BE2C (cell line): ENCODE data around the gene PGAP1.

Source experiments
- DNase-seq: peaks from one replicate; pipeline ENCODE4 v3.0.0-alpha.2; 2020
- H3K27me3 ChIP-seq: fragments of 250-450 bp; sonication (Bioruptor Pico); 2 replicates; pipeline ENCODE4 v1.5.1; 2020; ENCODE audit warnings: mild to moderate bottlenecking
- H3K36me3 ChIP-seq: fragments of 250-450 bp; sonication (Bioruptor Pico); 2 replicates; pipeline ENCODE4 v1.5.1; 2020; ENCODE audit warnings: mild to moderate bottlenecking
- H3K4me1 ChIP-seq: fragments of 250-450 bp; sonication (Bioruptor Pico); 2 replicates; pipeline ENCODE4 v1.5.1; 2020
- H3K4me3 ChIP-seq: 2 replicates; pipeline ENCODE4 v1.5.1; 2011; ENCODE audit warnings: low read depth, low read length
- H3K9me3 ChIP-seq: fragments of 250-450 bp; sonication (Bioruptor Pico); 2 replicates; pipeline ENCODE4 v1.5.1; 2020
- TF ChIP-seq, protein P1 (sequence below): IDR thresholded peaks from 2 replicates; pipeline ENCODE4 v1.5.1; 2012; ENCODE audit warnings: mild to moderate bottlenecking, low read depth, low read length

PGAP1 gene

DNA sequence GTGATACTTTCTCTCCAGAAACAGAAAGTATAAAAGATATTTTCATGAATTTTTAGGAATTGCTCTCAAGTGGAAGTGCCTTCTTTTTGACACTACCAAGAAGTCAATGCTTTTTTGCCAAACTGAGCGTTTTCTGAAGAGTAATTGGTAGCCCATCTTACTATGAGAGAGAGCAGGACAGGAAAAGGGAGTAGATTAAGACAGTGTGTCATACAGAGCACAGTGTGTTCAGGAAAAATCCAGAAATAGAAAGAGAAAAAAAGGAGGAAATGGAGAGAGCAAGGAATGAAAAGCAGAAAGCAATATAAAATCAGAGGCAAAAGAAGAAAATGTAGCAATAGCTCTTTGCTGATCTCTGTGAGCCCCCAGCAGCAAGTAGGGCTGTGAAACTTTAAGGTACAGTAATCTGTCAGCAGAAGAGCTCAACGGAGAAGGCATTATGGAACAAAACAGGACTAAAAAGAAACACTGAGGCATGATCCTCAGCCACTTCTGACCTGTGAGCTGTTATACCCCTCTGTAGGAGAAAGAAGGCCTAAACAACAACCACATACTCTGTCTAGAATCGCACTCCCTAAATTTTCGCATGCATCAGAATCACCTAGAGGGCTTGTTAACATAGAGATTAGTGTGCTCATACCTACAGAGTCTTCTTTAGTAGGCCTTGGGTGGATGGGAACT is 15.0 kb upstream of the PGAP1 start:
- Histone ChIP-seq H3K27me3 (no peaks in the 10 kb centered on the region), H3K4me1 (no peaks in the 10 kb centered on the region), H3K4me3 (no peak overlapping the region), H3K9me3 (no peaks in the 10 kb centered on the region), H3K36me3 (no peaks in the 10 kb centered on the region)
- no peak for DNase-seq
- TF ChIP-seq, protein P1, sequence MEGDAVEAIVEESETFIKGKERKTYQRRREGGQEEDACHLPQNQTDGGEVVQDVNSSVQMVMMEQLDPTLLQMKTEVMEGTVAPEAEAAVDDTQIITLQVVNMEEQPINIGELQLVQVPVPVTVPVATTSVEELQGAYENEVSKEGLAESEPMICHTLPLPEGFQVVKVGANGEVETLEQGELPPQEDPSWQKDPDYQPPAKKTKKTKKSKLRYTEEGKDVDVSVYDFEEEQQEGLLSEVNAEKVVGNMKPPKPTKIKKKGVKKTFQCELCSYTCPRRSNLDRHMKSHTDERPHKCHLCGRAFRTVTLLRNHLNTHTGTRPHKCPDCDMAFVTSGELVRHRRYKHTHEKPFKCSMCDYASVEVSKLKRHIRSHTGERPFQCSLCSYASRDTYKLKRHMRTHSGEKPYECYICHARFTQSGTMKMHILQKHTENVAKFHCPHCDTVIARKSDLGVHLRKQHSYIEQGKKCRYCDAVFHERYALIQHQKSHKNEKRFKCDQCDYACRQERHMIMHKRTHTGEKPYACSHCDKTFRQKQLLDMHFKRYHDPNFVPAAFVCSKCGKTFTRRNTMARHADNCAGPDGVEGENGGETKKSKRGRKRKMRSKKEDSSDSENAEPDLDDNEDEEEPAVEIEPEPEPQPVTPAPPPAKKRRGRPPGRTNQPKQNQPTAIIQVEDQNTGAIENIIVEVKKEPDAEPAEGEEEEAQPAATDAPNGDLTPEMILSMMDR: no peak

DNA sequence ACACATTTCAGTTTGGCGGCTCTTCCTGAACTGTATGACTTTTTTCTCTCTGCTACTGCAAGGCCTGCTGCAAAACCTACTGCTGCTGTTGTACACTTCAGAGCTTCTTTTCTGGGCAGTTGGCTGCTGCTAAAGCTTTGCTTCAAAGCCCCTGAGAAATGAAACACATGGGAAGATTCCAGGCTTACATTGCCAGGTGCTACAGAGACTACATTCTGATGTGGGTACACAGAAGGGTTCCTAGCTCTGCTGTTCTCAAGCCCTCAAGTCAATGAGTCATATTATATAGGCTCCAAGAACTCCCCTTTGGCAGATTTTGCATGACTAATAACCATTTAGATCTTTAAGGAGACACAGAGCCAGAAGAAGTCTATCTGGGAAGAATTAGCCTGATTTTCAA is 12.9 kb upstream of the PGAP1 start:
- TF ChIP-seq, protein P1: no peak
- no peaks in the 10 kb centered on the region for H3K27me3 ChIP-seq
- no peaks in the 10 kb centered on the region for H3K9me3 ChIP-seq
- H3K4me1 ChIP-seq: no peaks in the 10 kb centered on the region
- H3K4me3 ChIP-seq: no peak overlapping the region
- DNase-seq: no peak
- H3K36me3 ChIP-seq: no peaks in the 10 kb centered on the region

DNA sequence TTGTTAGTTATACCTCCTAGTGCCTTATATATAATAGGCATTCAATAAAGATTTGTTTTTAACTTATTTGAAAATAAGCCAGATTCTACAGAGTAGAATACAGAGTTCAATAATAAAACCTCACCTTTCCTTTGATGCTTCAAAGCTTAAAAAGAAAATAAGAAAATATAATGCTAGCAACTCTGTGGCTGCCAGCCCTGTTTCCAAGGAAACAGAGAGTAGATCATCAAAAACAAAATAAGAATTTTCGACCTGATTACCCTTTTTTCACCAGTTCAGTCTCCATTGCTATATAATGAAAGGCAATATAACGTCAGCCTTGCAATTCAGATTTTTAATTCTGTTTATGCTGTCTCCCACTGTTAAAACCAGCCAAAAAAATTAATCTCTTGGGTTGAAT is 8.9 kb upstream of the PGAP1 start:
- H3K9me3 ChIP-seq: no peaks in the 10 kb centered on the region
- H3K36me3 ChIP-seq: no peaks in the 10 kb centered on the region
- H3K4me3 ChIP-seq: no peak overlapping the region
- no peak for DNase-seq
- peaks cover 5% of the 10 kb centered on the region; the same call in 1 of the 2 replicates for H3K4me1 ChIP-seq
- H3K27me3 ChIP-seq: no peaks in the 10 kb centered on the region
- TF ChIP-seq, protein P1: no peak

DNA sequence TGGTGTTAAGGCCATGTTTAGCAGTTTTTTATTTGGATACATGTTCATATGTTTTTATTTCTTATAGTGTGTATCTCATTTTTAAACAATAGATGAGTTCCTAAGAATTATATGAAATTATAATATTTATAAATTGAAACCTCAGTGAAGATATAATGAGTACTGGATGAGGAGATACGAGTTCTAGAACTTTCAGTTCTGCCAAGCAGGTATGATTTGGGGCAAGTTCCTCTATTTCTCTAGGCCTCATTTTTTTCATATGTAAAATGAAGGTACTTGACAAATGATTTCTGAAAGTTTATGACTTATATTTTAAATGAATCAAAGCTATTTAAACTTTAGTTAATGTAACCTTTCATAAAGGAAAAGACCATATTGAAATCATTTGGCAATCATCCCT is 8.2 kb upstream of the PGAP1 start:
- H3K4me1 ChIP-seq: peaks cover 5% of the 10 kb centered on the region; the same call in 1 of the 2 replicates
- TF ChIP-seq, protein P1: no peak

GRCh38 chr2:196931555-196931954 is 5.0 kb upstream of the PGAP1 start:
- H3K4me1 ChIP-seq: peaks cover 8% of the 10 kb centered on the region
- DNase-seq: no peak
- H3K4me3 ChIP-seq: no peak overlapping the region
- no peaks in the 10 kb centered on the region for H3K36me3 ChIP-seq
- no peaks in the 10 kb centered on the region for H3K27me3 ChIP-seq
- H3K9me3 ChIP-seq: no peaks in the 10 kb centered on the region
- TF ChIP-seq, protein P1: no peak

More for the DNA sequence above, 8.2 kb upstream of the PGAP1 start:
- H3K36me3 ChIP-seq: no peaks in the 10 kb centered on the region
- H3K9me3 ChIP-seq: no peaks in the 10 kb centered on the region
- DNase-seq: no peak
- H3K4me3 ChIP-seq: no peak overlapping the region
- H3K27me3 ChIP-seq: no peaks in the 10 kb centered on the region

GRCh38 chr2:196927376-196928225 is 1.1 kb upstream of the PGAP1 start:
- H3K4me1 ChIP-seq: peaks cover 8% of the 10 kb centered on the region
- no peaks in the 10 kb centered on the region for H3K36me3 ChIP-seq
- TF ChIP-seq, protein P1: no peak
- no peak for DNase-seq
- H3K9me3 ChIP-seq: no peaks in the 10 kb centered on the region
- H3K27me3 ChIP-seq: no peaks in the 10 kb centered on the region
- peak overlapping the region; percentile 96 for H3K4me3 ChIP-seq
